WTC11 (cell line): ENCODE data around the gene GNG10.

Experiments
- AFF4 ChIP-seq: sonication (generic); formaldehyde crosslinking; IDR thresholded peaks from 2 replicates; pipeline ENCODE4 v1.8.1; 2023; ENCODE audit warnings: mild to moderate bottlenecking, missing genetic modification reagents, borderline replicate concordance
- ATF2 ChIP-seq: sonication (generic); formaldehyde crosslinking; IDR thresholded peaks from 2 replicates; pipeline ENCODE4 v1.8.1; 2022; ENCODE audit warnings: low read depth, missing genetic modification reagents, borderline replicate concordance
- CTCF ChIP-seq: fragments of 200-600 bp; IDR thresholded peaks from 2 replicates; pipeline ENCODE4 v1.8.0; 2022; ENCODE audit warnings: antibody characterized with exemption
- ESRRA ChIP-seq: sonication (generic); formaldehyde crosslinking; IDR thresholded peaks from 2 replicates; pipeline ENCODE4 v1.8.1; 2022; ENCODE audit warnings: mild to moderate bottlenecking, missing genetic modification reagents, borderline replicate concordance
- GRHL2 ChIP-seq: fragments of 250-450 bp; sonication (Bioruptor Pico); IDR thresholded peaks from 2 replicates; pipeline ENCODE4 v1.8.0; 2022; ENCODE audit warnings: mild to moderate bottlenecking, moderate library complexity; ENCODE audit not compliant: insufficient replicate concordance, severe bottlenecking
- JUN ChIP-seq: sonication (generic); formaldehyde crosslinking; IDR thresholded peaks from 2 replicates; pipeline ENCODE4 v1.8.0; 2023; ENCODE audit warnings: mild to moderate bottlenecking, missing genetic modification reagents
- NFE2L1 ChIP-seq: sonication (generic); formaldehyde crosslinking; IDR thresholded peaks from 2 replicates; pipeline ENCODE4 v1.8.1; 2023; ENCODE audit warnings: missing genetic modification reagents
- PRDM15 ChIP-seq: sonication (generic); formaldehyde crosslinking; IDR thresholded peaks from 2 replicates; pipeline ENCODE4 v1.8.0; 2022; ENCODE audit warnings: missing genetic modification reagents
- RELA ChIP-seq: sonication (generic); formaldehyde crosslinking; IDR thresholded peaks from 2 replicates; pipeline ENCODE4 v1.8.1; 2022; ENCODE audit warnings: missing genetic modification reagents, mild to moderate bottlenecking, borderline replicate concordance
- TCF7 ChIP-seq: sonication (generic); formaldehyde crosslinking; IDR thresholded peaks from 2 replicates; pipeline ENCODE4 v1.8.0; 2022; ENCODE audit warnings: mild to moderate bottlenecking, low read depth, missing genetic modification reagents, moderate library complexity
- TEAD1 ChIP-seq: sonication (generic); formaldehyde crosslinking; IDR thresholded peaks from 2 replicates; pipeline ENCODE4 v1.8.0; 2022; ENCODE audit warnings: mild to moderate bottlenecking, missing genetic modification reagents
- ZNF121 ChIP-seq: sonication (generic); formaldehyde crosslinking; IDR thresholded peaks from 2 replicates; pipeline ENCODE4 v1.8.0; 2023; ENCODE audit warnings: missing genetic modification reagents
- ZNF416 ChIP-seq: fragments of 250-450 bp; sonication (Bioruptor Pico); IDR thresholded peaks from 2 replicates; pipeline ENCODE4 v1.9.0; 2021; ENCODE audit warnings: mild to moderate bottlenecking, inconsistent platforms

GRCh38 chr9:111627260-111627963 is 34.0 kb upstream of the GNG10 start:
- TF ChIP-seq JUN (CRISPR knock-in tag) (no peak), CTCF (no peak), ATF2 (CRISPR knock-in tag) (no peak), ZNF416 (CRISPR knock-in tag) (no peak), RELA (no peak), AFF4 (CRISPR knock-in tag) (no peak), TEAD1 (no peak), PRDM15 (CRISPR knock-in tag) (no peak), NFE2L1 (no peak), TCF7 (CRISPR knock-in tag) (no peak), ZNF121 (CRISPR knock-in tag) (no peak), GRHL2 (CRISPR knock-in tag) (no peak), ESRRA (CRISPR knock-in tag) (no peak)
